NOMO-1 treated with dmso at 0.1 percent for 144 hours (cell line): Measurements from ENCODE around the gene SSR2.

ENCODE experiments used
- DNase-seq: peaks from one replicate; lab custom pipeline; 2025; ENCODE audit not compliant: unreplicated experiment; lab: John Stamatoyannopoulos, UW

The SSR2 gene

GRCh38 chr1:156020293-156021092 lies at the start of gene SSR2:
Gene SSR2, minus strand, starts transcription at chr1:156020951. Its CDS starts 784 bp downstream, at chr1:156020167.
- DNase-seq = peak; percentile 86

GRCh38 chr1:156070548-156070947 lies 49.8 kb upstream of the SSR2 start:
- no peak for DNase-seq

GRCh38 chr1:156069490-156070455 lies 49.0 kb upstream of the SSR2 start:
- DNase-seq = no peak

- no peak for DNase-seq
Observed at GRCh38 chr1:156067262-156067661, 46.5 kb upstream of the SSR2 start.

- DNase-seq = no peak
Observed at GRCh38 chr1:156065871-156066270, 45.1 kb upstream of the SSR2 start.

GRCh38 chr1:156065212-156065611 lies 44.5 kb upstream of the SSR2 start:
- DNase-seq = no peak

GRCh38 chr1:156064615-156065014 lies 43.9 kb upstream of the SSR2 start:
- no peak for DNase-seq

- DNase-seq = no peak
Observed at GRCh38 chr1:156063997-156064285, 43.2 kb upstream of the SSR2 start.

- DNase-seq = no peak
Observed at GRCh38 chr1:156062189-156062588, 41.4 kb upstream of the SSR2 start.

GRCh38 chr1:156060937-156061636 lies 40.3 kb upstream of the SSR2 start, which contains the start of gene RAB25:
Gene RAB25, plus strand, starts transcription at chr1:156061160. Its CDS starts 241 bp downstream, at chr1:156061401.
- no peak for DNase-seq

GRCh38 chr1:156056326-156056849 lies 35.6 kb upstream of the SSR2 start:
- DNase-seq = no peak

GRCh38 chr1:156055281-156056048 lies 34.7 kb upstream of the SSR2 start:
- no peak for DNase-seq

- peak; percentile 97 for DNase-seq
Observed at GRCh38 chr1:156054500-156055280, 33.9 kb upstream of the SSR2 start, which contains the start of gene LAMTOR2. Gene LAMTOR2, plus strand, starts transcription at chr1:156054782. Its CDS starts 108 bp downstream, at chr1:156054890.

- DNase-seq = peak; percentile 69
Observed at GRCh38 chr1:156053768-156054499, 33.2 kb upstream of the SSR2 start, which contains the start of gene UBQLN4. Gene UBQLN4, minus strand, starts transcription at chr1:156053798. Its CDS starts 97 bp downstream, at chr1:156053701.

- peak; percentile 18 for DNase-seq
Observed at GRCh38 chr1:156052862-156053767, 32.4 kb upstream of the SSR2 start.

GRCh38 chr1:156051011-156051725 lies 30.4 kb upstream of the SSR2 start:
- no peak for DNase-seq

GRCh38 chr1:156050376-156050775 lies 29.6 kb upstream of the SSR2 start:
- no peak for DNase-seq
